HEK293 (cell line): Measurements from ENCODE around the gene MMS19.
A peak's percentile ranks its signal among the peaks of the same experiment; 100 is the strongest.

Experiments
- CTCF ChIA-PET: fragments of 350-600 bp; formaldehyde crosslinking; extraction: SDS; loops from one replicate; lab custom pipeline; 2021; ENCODE audit warnings: antibody characterized with exemption; lab: Yijun Ruan, JAX
- POLR2A ChIA-PET: fragments of 300-600 bp; formaldehyde crosslinking; extraction: SDS; loops from one replicate; lab custom pipeline; 2020; ENCODE audit warnings: antibody characterized with exemption, inconsistent platforms; lab: Yijun Ruan, JAX
- H3K27ac ChIP-seq: fragments of 200-500 bp; sonication (Bioruptor generic); 2 replicates; pipeline ENCODE4 v1.5.1; 2014; ENCODE audit warnings: low read depth, low read length, control low read depth, inconsistent platforms; ENCODE audit errors: extremely low read depth
- H3K36me3 ChIP-seq, 2 experiments: fragments of 200-500 bp in 1 of 2; sonication (Bioruptor generic) in 1 of 2; 1 replicate in 1 of 2; 2 replicates in 1 of 2; pipeline ENCODE4 v1.5.1; 2014 to 2017; ENCODE audit warnings: inconsistent platforms in 2 of 2, low read length in 2 of 2; ENCODE audit not compliant: control insufficient read depth in 2 of 2, insufficient read depth in 1 of 2
- H3K4me1 ChIP-seq: fragments of 200-500 bp; sonication (Bioruptor generic); 2 replicates; pipeline ENCODE4 v1.5.1; 2014; ENCODE audit warnings: mild to moderate bottlenecking, low read length, inconsistent platforms; ENCODE audit not compliant: control insufficient read depth, insufficient read depth
- H3K4me3 ChIP-seq: 2 replicates; pipeline ENCODE4 v1.5.1; 2011; ENCODE audit warnings: low read depth, mild to moderate bottlenecking, control low read depth, low read length, moderate library complexity
- H3K9me3 ChIP-seq: fragments of 200-500 bp; sonication (Bioruptor generic); 2 replicates; pipeline ENCODE4 v1.5.1; 2014; ENCODE audit warnings: low read depth, low read length, inconsistent platforms; ENCODE audit not compliant: control insufficient read depth, insufficient read depth
- KLF7 ChIP-seq: fragments of 450-650 bp; formaldehyde crosslinking; IDR thresholded peaks from 2 replicates; pipeline ENCODE4 v1.5.1; 2016; ENCODE audit warnings: missing biosample characterization, missing genetic modification characterization, borderline replicate concordance
- KLF8 ChIP-seq: fragments of 450-650 bp; formaldehyde crosslinking; IDR thresholded peaks from 2 replicates; pipeline ENCODE4 v1.5.1; 2016; ENCODE audit warnings: missing biosample characterization, missing genetic modification characterization
- KLF9 ChIP-seq: fragments of 450-650 bp; formaldehyde crosslinking; IDR thresholded peaks from 2 replicates; pipeline ENCODE4 v1.5.1; 2016; ENCODE audit warnings: missing biosample characterization, missing genetic modification characterization, low read depth
- OVOL3 ChIP-seq: fragments of 450-650 bp; formaldehyde crosslinking; IDR thresholded peaks from 2 replicates; pipeline ENCODE4 v1.5.1; 2016; ENCODE audit warnings: missing biosample characterization, missing genetic modification characterization
- ZFP37 ChIP-seq: fragments of 450-650 bp; formaldehyde crosslinking; IDR thresholded peaks from 2 replicates; pipeline ENCODE4 v1.5.1; 2016; ENCODE audit warnings: missing biosample characterization, missing genetic modification characterization
- ZFP41 ChIP-seq: fragments of 450-650 bp; formaldehyde crosslinking; IDR thresholded peaks from 2 replicates; pipeline ENCODE4 v1.5.1; 2016; ENCODE audit warnings: missing biosample characterization, missing genetic modification characterization, borderline replicate concordance
- ZNF184 ChIP-seq: fragments of 450-650 bp; IDR thresholded peaks from 2 replicates; pipeline ENCODE4 v1.5.1; 2018; ENCODE audit warnings: missing biosample characterization, mild to moderate bottlenecking, missing genetic modification characterization
- ZNF202 ChIP-seq: fragments of 450-650 bp; formaldehyde crosslinking; IDR thresholded peaks from 2 replicates; pipeline ENCODE4 v1.5.1; 2016; ENCODE audit warnings: missing biosample characterization, missing genetic modification characterization, borderline replicate concordance
- ZNF223 ChIP-seq: fragments of 450-650 bp; formaldehyde crosslinking; IDR thresholded peaks from 2 replicates; pipeline ENCODE4 v1.5.1; 2016; ENCODE audit warnings: missing biosample characterization, missing genetic modification characterization
- ZNF292 ChIP-seq: fragments of 450-650 bp; formaldehyde crosslinking; IDR thresholded peaks from 2 replicates; pipeline ENCODE4 v1.5.1; 2016; ENCODE audit warnings: low read depth, missing biosample characterization, missing genetic modification characterization, borderline replicate concordance
- ZNF404 ChIP-seq: fragments of 450-650 bp; formaldehyde crosslinking; IDR thresholded peaks from 2 replicates; pipeline ENCODE4 v1.5.1; 2017; ENCODE audit warnings: missing biosample characterization, missing genetic modification characterization
- ZNF416 ChIP-seq: fragments of 450-650 bp; formaldehyde crosslinking; IDR thresholded peaks from 2 replicates; pipeline ENCODE4 v1.5.1; 2016; ENCODE audit warnings: missing biosample characterization, missing genetic modification characterization
- ZNF423 ChIP-seq: fragments of 450-650 bp; formaldehyde crosslinking; IDR thresholded peaks from 2 replicates; pipeline ENCODE4 v1.5.1; 2016; ENCODE audit warnings: missing biosample characterization, missing genetic modification characterization
- ZNF521 ChIP-seq: fragments of 450-650 bp; formaldehyde crosslinking; IDR thresholded peaks from 2 replicates; pipeline ENCODE4 v1.5.1; 2017; ENCODE audit warnings: missing biosample characterization, mild to moderate bottlenecking, missing genetic modification characterization
- ZNF529 ChIP-seq: fragments of 450-650 bp; formaldehyde crosslinking; IDR thresholded peaks from 2 replicates; pipeline ENCODE4 v1.5.1; 2017; ENCODE audit warnings: missing genetic modification characterization, missing biosample characterization; ENCODE audit not compliant: insufficient replicate concordance
- ZNF585B ChIP-seq: fragments of 450-650 bp; formaldehyde crosslinking; IDR thresholded peaks from 2 replicates; pipeline ENCODE4 v1.5.1; 2016; ENCODE audit warnings: missing biosample characterization, missing genetic modification characterization
- ZNF629 ChIP-seq: fragments of 450-650 bp; formaldehyde crosslinking; IDR thresholded peaks from 2 replicates; pipeline ENCODE4 v1.5.1; 2017; ENCODE audit warnings: missing biosample characterization, missing genetic modification characterization
- ZNF660 ChIP-seq: fragments of 450-650 bp; IDR thresholded peaks from 2 replicates; pipeline ENCODE4 v1.5.1; 2018; ENCODE audit warnings: missing biosample characterization, mild to moderate bottlenecking, missing genetic modification characterization
- ZNF785 ChIP-seq: fragments of 450-650 bp; formaldehyde crosslinking; IDR thresholded peaks from 2 replicates; pipeline ENCODE4 v1.5.1; 2016; ENCODE audit warnings: missing biosample characterization, missing genetic modification characterization
- ZNF843 ChIP-seq: fragments of 450-650 bp; formaldehyde crosslinking; IDR thresholded peaks from 2 replicates; pipeline ENCODE4 v1.5.1; 2016; ENCODE audit warnings: missing biosample characterization, missing genetic modification characterization
- TF ChIP-seq, protein P1 (sequence below): fragments of 450-650 bp; formaldehyde crosslinking; IDR thresholded peaks from 2 replicates; pipeline ENCODE4 v1.5.1; 2016; ENCODE audit warnings: missing biosample characterization, missing genetic modification characterization, low read depth
- TF ChIP-seq, protein P2 (sequence below): fragments of 450-650 bp; formaldehyde crosslinking; conservative IDR thresholded peaks from 2 replicates; pipeline ENCODE4 v1.5.1; 2016; ENCODE audit warnings: low read depth, missing biosample characterization, missing genetic modification characterization
- TF ChIP-seq, protein P3 (sequence below): fragments of 450-650 bp; formaldehyde crosslinking; IDR thresholded peaks from 2 replicates; pipeline ENCODE4 v1.5.1; 2016; ENCODE audit warnings: missing biosample characterization, missing genetic modification characterization
- TF ChIP-seq, protein P4 (sequence below): fragments of 450-650 bp; formaldehyde crosslinking; IDR thresholded peaks from 2 replicates; pipeline ENCODE4 v1.5.1; 2016; ENCODE audit warnings: missing biosample characterization, missing genetic modification characterization
- TF ChIP-seq, protein P5 (sequence below): fragments of 450-650 bp; formaldehyde crosslinking; IDR thresholded peaks from 2 replicates; pipeline ENCODE4 v1.5.1; 2016; ENCODE audit warnings: missing biosample characterization, missing genetic modification characterization

The MMS19 gene

DNA sequence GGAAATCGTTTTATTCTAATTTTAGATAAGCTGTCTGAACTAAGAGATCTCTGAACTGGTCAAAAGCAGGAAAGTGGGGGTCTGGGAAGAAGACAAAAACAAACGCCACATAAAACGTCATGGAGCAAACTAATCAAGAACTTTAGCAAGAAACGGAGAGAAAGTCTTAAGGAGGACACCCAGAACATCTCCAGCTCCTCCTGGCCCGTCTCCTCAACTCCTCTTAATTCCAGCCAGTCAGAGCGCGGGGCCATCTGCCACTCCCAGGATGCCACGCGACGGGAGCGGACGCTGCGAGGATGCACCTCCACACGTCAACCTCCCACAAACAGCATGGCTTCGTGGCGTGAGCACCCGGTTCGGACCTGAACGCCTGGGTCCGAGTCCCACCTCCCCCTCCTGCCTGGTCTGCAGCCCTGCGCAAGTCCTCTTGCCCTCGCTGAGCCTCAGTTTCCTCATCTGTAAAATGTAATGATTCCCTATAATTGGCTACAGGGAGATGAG, 598 bp downstream of the MMS19 start:
- ChIA-PET CTCF (interaction anchor here (1.2 kb wide), 1 partner anchor 56 kb away, joined by 6 read pairs; no protein-coding TSS in a partner anchor), POLR2A (interaction anchor here (0.6 to 1.0 kb wide), 8 partner anchors 12 to 211 kb away, joined by 3 to 5 read pairs (median 4); partner anchors contain the start of gene AVPI1)
- peak overlapping the region; percentile 89 for H3K27ac ChIP-seq
- TF ChIP-seq ZNF292 (no peak), ZNF416 (tag by site-specific recombination) (no peak), ZNF585B (no peak), ZNF184 (tag by site-specific recombination) (peak; percentile 74; the same call in 1 of the 2 replicates), ZNF202 (tag by site-specific recombination) (no peak), KLF7 (tag by site-specific recombination) (0 out of 2 replicates have a peak, but pooled peaks have one; percentile 13), ZNF223 (0 out of 2 replicates have a peak, but pooled peaks have one; percentile 20), ZFP41 (no peak), ZNF660 (tag by site-specific recombination) (peak; percentile 72; the same call in 1 of the 2 replicates), ZNF843 (tag by site-specific recombination) (no peak), ZNF404 (tag by site-specific recombination) (no peak), ZFP37 (tag by site-specific recombination) (peak; percentile 94; the same call in 1 of the 2 replicates), KLF8 (tag by site-specific recombination) (no peak), KLF9 (tag by site-specific recombination) (no peak), ZNF785 (tag by site-specific recombination) (no peak), ZNF529 (tag by site-specific recombination) (no peak), ZNF423 (no peak), ZNF629 (tag by site-specific recombination) (peak; percentile 76), ZNF521 (no peak), OVOL3 (tag by site-specific recombination) (no peak)
- TF ChIP-seq, protein P1, sequence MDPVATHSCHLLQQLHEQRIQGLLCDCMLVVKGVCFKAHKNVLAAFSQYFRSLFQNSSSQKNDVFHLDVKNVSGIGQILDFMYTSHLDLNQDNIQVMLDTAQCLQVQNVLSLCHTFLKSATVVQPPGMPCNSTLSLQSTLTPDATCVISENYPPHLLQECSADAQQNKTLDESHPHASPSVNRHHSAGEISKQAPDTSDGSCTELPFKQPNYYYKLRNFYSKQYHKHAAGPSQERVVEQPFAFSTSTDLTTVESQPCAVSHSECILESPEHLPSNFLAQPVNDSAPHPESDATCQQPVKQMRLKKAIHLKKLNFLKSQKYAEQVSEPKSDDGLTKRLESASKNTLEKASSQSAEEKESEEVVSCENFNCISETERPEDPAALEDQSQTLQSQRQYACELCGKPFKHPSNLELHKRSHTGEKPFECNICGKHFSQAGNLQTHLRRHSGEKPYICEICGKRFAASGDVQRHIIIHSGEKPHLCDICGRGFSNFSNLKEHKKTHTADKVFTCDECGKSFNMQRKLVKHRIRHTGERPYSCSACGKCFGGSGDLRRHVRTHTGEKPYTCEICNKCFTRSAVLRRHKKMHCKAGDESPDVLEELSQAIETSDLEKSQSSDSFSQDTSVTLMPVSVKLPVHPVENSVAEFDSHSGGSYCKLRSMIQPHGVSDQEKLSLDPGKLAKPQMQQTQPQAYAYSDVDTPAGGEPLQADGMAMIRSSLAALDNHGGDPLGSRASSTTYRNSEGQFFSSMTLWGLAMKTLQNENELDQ (tag by site-specific recombination), result no peak
- TF ChIP-seq, protein P2, sequence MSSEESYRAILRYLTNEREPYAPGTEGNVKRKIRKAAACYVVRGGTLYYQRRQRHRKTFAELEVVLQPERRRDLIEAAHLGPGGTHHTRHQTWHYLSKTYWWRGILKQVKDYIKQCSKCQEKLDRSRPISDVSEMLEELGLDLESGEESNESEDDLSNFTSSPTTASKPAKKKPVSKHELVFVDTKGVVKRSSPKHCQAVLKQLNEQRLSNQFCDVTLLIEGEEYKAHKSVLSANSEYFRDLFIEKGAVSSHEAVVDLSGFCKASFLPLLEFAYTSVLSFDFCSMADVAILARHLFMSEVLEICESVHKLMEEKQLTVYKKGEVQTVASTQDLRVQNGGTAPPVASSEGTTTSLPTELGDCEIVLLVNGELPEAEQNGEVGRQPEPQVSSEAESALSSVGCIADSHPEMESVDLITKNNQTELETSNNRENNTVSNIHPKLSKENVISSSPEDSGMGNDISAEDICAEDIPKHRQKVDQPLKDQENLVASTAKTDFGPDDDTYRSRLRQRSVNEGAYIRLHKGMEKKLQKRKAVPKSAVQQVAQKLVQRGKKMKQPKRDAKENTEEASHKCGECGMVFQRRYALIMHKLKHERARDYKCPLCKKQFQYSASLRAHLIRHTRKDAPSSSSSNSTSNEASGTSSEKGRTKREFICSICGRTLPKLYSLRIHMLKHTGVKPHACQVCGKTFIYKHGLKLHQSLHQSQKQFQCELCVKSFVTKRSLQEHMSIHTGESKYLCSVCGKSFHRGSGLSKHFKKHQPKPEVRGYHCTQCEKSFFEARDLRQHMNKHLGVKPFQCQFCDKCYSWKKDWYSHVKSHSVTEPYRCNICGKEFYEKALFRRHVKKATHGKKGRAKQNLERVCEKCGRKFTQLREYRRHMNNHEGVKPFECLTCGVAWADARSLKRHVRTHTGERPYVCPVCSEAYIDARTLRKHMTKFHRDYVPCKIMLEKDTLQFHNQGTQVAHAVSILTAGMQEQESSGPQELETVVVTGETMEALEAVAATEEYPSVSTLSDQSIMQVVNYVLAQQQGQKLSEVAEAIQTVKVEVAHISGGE (tag by site-specific recombination), result peak; percentile 67
- TF ChIP-seq, protein P3, sequence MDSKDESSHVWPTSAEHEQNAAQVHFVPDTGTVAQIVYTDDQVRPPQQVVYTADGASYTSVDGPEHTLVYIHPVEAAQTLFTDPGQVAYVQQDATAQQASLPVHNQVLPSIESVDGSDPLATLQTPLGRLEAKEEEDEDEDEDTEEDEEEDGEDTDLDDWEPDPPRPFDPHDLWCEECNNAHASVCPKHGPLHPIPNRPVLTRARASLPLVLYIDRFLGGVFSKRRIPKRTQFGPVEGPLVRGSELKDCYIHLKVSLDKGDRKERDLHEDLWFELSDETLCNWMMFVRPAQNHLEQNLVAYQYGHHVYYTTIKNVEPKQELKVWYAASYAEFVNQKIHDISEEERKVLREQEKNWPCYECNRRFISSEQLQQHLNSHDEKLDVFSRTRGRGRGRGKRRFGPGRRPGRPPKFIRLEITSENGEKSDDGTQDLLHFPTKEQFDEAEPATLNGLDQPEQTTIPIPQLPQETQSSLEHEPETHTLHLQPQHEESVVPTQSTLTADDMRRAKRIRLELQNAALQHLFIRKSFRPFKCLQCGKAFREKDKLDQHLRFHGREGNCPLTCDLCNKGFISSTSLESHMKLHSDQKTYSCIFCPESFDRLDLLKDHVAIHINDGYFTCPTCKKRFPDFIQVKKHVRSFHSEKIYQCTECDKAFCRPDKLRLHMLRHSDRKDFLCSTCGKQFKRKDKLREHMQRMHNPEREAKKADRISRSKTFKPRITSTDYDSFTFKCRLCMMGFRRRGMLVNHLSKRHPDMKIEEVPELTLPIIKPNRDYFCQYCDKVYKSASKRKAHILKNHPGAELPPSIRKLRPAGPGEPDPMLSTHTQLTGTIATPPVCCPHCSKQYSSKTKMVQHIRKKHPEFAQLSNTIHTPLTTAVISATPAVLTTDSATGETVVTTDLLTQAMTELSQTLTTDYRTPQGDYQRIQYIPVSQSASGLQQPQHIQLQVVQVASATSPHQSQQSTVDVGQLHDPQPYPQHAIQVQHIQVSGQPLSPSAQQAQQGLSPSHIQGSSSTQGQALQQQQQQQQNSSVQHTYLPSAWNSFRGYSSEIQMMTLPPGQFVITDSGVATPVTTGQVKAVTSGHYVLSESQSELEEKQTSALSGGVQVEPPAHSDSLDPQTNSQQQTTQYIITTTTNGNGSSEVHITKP, result peak; percentile 29; the same call in 1 of the 2 replicates
- TF ChIP-seq, protein P4, sequence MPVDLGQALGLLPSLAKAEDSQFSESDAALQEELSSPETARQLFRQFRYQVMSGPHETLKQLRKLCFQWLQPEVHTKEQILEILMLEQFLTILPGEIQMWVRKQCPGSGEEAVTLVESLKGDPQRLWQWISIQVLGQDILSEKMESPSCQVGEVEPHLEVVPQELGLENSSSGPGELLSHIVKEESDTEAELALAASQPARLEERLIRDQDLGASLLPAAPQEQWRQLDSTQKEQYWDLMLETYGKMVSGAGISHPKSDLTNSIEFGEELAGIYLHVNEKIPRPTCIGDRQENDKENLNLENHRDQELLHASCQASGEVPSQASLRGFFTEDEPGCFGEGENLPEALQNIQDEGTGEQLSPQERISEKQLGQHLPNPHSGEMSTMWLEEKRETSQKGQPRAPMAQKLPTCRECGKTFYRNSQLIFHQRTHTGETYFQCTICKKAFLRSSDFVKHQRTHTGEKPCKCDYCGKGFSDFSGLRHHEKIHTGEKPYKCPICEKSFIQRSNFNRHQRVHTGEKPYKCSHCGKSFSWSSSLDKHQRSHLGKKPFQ (tag by site-specific recombination), result peak; percentile 65
- TF ChIP-seq, protein P5, sequence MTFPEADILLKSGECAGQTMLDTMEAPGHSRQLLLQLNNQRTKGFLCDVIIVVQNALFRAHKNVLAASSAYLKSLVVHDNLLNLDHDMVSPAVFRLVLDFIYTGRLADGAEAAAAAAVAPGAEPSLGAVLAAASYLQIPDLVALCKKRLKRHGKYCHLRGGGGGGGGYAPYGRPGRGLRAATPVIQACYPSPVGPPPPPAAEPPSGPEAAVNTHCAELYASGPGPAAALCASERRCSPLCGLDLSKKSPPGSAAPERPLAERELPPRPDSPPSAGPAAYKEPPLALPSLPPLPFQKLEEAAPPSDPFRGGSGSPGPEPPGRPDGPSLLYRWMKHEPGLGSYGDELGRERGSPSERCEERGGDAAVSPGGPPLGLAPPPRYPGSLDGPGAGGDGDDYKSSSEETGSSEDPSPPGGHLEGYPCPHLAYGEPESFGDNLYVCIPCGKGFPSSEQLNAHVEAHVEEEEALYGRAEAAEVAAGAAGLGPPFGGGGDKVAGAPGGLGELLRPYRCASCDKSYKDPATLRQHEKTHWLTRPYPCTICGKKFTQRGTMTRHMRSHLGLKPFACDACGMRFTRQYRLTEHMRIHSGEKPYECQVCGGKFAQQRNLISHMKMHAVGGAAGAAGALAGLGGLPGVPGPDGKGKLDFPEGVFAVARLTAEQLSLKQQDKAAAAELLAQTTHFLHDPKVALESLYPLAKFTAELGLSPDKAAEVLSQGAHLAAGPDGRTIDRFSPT (tag by site-specific recombination), result peak; percentile 47; the same call in 1 of the 2 replicates

More for the DNA sequence above, 598 bp downstream of the MMS19 start:
- Histone ChIP-seq H3K4me1 (peaks cover 16% of the 10 kb centered on the region), H3K4me3 (peak overlapping the region; percentile 88), H3K9me3 (no peaks in the 10 kb centered on the region), H3K36me3 (peaks cover 3 to 8% of the 10 kb centered on the region in 2 experiments; a peak in 2 of 3 replicates)
